Measurements from ENCODE around the gene TRIM44.
"Not testable (repeated sequence)": the region's sequence is repeated elsewhere in the genome, so short reads cannot be mapped to it uniquely, and the experiment has no call there.

TRIM44 gene

DNA sequence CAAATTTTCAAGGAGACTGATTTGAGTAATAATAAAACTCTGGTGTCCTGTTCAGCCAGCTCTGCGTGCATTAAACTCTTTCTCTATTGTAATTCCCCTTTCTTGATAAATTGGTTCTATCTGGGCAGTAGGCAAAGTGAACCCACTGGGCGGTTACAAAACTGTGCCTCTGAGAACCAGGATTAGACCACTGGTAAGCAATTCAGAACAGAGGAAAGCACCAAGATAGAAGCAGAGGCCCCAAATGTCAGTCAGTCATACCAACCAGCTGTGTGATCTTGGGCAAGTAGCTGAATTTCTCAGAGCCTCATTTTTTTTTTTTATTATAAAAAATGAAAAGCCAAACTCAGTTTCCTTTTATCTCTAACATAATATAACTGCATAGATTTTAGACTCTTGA, 54.9 kb downstream of the TRIM44 start:
- DNase-seq: no peak

DNA sequence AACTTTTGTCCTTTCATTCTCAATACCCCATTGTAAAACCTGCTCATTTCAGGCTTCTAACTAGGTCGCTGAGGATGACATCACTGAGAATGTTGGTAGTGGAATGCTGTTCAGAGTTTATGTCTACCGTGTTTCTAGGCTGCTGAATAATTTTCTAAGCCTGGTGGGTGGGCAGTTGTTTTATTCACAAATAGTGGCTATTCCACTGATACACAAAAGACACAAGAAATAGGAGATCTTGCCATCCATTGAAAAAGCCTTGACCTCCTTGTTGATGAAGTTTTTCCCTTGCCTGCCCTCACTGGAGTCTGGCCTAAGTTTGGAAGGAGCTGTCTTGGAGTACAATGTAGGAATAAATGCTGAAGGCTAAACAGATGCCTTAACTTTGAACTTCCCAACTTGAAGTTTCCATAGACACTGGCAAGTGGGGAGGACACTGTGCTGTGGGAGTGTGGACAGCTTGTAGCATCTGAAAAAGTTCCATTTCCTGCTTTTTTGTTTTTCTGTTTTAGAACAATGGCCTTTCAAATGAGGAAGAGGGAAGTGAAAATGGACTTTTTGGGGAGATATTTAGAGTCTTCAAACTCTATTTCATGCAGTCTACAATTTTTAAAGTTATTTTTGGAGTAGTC, 59.2 kb downstream of the TRIM44 start:
- DNase-seq: no peak

DNA sequence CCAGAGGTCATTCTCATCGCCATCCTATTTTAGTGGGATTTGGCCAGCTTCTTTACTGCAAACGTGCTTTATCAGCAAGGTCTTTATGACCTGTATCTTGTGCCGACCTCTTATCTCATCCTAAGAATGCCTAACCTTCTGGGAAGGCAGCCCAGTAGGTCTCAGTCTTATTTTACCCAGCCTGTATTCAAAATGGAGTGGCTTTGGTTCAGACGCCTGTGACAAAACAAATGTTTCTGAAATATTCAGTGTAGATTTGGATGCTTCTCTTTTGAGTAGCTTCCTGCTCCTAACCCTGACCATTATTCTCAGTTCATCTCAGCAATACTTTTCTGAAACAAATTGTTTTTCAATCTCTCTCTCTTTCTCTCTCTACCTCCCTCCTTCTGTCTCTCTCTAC, 60.1 kb downstream of the TRIM44 start:
- no peak for DNase-seq

DNA sequence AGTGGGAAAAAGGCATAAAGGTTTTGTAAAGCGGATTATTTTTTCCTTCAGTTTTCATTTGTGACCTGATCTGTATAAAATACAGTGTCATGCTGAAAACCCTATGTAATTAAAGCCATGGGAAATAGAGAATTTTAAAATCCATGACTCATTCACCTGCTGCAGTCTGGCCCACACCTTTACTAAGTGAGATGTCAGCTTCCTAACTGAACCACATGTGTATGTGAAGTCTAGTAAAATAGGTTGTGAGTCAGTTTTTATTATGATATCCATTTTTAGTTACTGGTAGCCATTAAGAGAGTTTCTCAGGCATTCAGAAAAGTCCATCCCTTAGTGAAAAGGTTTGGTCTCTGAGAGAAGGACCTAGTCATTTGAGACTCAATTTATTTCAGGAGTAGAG, 60.9 kb downstream of the TRIM44 start:
- no peak for DNase-seq

DNA sequence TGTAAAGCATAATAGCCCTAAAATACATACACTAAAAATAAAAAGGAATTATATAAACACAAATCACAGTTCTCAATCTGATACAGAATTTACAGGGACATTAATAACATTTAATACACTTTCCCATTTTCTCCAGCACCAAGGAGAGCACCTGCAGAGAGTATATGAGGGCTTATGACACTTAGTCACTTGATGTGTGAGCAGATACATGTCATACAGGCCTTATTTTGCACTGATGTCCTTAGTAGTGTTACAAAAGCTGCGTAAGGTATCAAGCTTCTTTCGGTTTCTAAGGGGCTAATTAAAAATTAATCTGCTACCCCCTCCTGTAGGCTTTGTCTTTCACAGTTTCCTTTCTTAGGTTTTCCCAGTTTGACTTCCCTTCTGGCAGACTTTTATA, 61.3 kb downstream of the TRIM44 start:
- DNase-seq: no peak

DNA sequence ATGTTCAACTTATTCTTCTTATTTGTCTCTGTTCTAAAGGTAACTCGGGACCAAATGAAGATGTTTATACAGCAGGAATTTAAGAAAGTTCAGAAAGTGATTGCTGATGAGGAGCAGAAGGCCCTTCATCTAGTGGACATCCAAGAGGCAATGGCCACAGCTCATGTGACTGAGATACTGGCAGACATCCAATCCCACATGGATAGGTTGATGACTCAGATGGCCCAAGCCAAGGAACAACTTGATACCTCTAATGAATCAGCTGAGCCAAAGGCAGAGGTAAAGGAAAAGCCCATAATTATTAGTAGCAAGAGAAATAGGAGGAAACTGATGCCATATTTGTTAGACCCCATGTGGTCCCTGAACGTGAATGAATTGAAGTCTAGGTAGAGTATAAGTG, 63.3 kb downstream of the TRIM44 start:
- peak; percentile 54 for DNase-seq

DNA sequence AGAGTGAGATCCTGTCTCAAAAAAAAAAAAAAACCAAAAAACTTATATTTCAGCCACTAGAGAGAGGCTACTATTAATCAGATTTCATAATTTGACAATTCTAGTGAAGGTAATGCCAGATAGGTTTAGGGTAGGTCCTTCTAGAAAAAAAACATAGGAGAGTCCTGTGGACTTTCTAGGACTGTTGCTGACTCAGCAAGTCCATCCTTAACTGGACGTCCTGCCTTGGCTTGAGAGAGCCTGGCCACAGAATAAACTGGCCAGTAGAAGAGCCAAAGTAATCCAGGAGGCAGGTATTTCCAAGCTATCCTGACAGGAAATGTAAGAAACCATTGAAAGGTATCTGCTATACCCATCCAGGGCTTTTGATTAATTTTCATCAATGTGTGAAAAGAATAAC, 64.6 kb downstream of the TRIM44 start:
- no peak for DNase-seq

DNA sequence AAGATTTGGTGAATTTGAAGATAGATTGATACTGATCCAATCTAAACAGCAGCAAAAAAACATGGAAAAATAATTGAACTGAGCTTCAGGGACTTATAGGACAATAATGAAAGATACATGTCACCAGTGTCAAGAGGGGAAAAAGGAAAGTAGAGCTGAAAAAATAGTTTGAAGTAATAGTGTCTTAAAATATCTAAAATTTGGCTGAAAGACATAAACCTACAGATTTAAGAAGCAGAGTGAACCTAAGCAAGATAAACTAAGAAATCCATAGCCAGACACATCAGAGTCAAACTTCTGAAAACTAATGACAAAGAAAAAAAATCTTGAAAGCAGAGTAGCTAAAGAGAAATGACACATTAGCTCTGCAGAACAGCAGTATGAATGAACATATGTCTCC, 67.7 kb downstream of the TRIM44 start:
- no peak for DNase-seq

DNA sequence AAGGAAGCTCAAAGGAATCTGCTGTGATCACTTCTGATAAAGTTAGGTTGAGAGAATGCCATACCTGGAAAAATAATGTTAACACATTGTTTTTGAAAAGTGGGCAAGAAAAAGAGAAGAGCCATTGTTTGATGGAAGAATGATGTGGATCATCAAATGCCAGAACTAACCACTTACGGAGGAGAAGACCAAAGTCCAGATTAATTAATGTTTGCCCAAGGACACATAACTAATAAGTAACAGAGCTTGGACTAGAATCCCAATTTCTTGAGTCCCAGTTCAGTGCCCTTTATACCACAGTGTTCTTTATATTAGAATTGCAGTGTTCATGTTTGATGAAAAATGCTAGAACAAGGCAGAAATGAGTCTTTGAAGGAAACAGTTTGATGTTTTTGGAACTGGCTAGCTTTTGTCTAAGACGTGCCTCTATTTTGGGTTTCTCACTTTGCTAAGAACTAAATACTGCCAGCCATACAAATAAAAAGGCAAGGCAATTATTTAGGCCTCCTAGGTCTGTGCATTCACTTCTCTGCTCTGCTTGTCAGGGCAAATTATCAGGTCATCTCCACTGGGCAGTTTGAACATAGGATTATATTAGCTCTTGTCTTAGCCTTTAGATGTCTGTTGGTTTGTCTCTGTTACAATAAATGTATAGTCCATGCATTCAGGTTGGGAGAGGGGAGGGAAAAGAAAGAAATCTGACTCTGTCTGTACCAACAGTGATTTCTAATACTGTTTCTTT, 72.3 kb downstream of the TRIM44 start:
- no peak for DNase-seq

DNA sequence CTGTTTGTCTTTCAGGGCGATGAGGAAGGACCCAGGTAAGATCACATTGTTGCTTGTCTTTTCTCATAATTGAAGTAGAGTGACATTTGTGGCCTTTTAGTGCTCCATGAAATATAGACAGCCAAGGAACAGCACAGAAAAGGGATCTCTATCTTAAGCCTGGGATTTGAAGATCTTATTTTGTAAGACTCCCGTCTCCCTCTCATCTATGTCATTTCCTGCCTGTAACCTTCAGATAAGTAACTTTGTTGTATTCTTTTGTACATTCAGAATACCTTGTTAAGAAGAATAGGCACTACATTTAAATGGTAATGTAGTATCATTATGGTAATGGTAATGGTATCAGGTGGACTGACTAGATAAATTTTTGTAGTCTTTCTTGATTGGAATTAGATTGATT, 72.8 kb downstream of the TRIM44 start:
- DNase-seq: no peak

DNA sequence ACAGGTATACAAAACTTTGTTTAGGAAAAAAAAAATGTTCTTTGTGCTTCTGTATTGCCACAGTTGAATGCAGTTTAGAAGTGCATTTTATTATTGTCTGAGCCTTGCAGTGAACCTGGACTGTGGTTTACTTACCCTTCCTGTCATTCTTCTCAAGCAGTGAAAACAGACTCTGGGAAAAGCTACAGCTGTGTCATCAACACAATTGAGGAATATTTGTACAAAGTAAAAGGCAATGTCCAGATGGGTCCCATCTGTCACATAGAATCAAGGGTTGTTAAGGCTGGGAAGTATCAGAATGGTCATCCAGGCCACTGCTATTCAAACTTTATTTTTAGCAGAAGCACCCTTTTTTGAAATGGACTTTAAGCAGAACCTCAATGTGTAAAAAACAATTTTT, 73.3 kb downstream of the TRIM44 start:
- DNase-seq: no peak

DNA sequence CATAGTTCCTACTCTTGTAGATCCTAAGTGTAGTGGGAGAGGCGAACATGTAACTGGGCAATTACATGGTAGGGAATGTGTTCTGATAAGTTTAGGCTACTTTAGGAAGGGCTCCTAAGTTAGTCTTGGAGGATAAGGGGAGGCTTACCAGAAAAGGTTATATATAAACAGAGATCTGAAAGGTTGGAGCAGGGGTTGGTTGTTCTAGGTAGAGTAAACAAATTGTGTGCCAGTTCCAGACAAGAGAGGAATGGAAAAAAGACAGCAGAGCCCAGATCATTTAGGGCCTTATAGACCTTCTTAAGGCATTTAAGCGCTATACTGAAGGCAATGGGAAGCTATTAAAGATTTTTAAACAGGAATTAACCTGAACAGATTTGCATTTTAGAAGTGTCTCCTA, 74.4 kb downstream of the TRIM44 start:
- no peak for DNase-seq

DNA sequence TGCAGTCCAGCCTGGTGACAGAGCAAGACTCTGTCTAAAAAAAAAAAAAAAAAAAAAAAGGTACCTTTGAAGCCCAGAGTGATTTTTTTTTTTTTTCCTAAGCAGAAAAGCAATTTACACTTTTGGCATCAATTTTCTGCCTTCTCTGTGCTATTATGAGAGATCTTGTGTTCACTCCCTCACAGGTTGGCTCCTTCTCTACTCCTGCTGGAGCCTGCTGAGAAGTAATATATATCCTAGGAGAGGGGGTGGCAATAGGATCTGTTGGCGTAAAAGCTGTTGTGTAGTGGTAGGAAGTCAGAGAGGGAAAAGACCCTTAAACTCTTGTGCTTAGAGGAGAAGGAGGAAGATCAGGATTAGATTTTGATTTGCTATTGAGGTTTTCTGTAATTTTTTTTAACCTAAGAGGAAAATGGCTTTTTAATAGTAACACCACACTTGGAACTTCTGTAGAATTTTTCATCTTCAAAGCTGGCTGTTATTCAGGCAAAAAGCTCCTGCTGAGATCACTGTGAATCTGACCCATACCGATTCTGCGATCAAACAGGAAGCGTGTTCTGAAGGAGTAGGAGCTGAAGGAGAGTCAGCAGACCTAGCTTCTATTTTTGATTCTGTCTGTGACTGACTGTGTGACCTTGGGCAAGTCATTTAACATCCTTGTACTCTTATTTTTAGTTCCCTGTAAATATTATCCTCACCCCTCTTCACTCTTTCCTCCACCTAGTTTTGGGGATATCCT, 77.7 kb downstream of the TRIM44 start:
- no peak for DNase-seq

DNA sequence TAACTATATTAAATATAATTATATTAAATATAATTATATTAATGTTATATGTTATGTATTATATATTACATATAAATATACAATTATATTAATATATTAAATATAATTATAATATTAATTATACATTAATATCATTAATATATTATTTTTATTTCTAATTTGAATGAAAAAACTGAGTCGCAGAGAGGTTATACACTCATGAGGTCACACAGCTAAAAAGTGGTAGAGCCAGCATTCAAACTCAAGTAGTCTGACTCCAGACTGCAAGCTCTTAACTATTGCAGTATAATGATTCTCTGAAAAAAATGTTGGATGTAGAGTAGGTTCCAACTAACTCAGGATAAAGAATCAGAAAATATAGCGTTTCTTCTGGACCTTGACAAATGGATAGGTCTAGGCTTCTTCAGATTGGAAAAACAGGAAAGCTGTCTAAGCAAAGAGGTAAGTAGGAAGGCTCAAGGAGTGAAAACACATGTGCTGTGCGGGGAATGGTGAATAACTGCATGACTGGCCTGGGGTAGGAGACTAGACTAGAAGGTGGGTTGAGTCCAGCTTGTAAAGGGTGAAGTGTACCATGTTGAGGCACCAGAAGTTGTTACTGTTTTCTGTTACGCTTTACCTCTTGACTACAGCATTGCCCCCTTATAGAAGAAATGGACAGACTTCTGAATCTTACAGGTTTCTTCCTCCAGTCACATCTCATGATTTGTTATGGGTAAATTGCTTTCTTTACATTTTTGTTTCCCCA, 80.3 kb downstream of the TRIM44 start:
- no peak for DNase-seq

DNA sequence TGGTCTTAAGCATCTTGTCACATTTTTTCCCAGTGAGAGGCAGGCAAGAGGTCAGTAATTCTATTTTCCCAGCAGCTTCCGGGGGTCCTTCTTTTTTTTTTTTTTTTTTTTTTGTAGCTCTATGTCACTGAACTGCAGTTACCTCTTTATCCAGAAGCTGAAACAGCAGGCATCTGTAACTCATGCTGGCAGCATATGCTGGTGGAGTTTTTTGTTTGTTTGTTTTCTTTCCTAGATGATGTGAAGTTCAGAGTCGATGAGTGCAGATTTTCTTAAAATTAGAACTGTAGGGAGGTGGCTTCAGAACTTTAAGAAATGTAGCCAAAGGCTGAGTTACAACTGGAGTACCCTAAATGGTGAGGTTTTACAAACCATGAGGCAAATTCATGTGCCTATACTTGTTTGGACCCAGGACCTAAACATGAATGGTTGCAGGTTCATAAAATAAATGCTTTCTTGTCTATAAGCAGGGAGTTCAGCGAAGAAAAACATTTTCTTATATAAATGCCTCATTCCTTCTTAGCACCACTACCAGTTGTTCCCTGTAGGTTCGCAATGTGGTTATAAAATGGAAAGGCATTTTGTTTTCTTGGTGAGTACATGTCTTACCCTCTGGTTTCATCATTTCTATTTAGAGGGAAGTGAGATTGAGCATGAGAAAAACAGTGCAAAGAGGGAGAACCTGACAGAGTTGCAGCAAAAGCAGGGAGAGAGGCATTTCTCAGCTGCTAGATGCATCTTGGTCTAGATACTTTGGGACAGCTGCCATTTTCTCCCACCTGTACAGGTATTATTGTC, 84.0 kb downstream of the TRIM44 start:
- peak; percentile 65 for DNase-seq

DNA sequence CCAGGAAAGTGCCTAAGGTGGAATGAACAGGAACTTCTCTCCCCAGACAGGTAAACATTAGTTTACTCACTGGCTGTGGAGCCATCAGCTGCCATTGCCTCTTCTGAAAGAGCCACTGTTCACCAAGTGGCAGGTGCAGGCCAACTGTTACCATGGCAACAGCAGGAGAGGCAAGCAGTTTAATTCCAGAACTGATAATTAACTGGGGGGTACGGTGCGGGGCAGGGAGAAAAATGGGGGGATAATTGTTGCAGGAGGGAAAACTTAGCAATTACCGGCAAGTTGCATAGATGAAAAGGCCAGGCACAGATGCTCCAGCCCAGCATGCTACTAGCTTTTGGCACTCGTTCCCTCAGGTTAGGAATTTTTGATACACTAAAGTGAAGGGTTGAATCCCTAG, 85.1 kb downstream of the TRIM44 start:
- DNase-seq: no peak

DNA sequence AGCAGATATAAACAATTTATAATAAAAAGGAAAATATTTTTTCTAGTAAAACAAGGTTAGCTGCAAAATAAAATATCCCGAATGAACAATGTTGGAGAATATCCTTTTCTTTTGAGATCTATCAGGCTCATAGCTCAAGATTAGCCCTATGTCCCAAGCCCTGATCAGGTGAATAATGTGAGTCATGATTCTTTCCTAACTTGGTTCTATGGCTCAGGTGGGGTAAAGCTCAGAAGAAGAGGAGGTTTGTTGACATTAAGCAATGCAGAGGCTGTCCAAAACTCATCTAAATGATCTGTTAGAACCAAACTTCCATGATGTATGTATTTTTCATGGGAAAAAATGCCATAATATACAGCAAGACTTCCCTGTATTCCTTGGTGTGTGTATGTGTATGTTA, 86.1 kb downstream of the TRIM44 start:
- DNase-seq: no peak

DNA sequence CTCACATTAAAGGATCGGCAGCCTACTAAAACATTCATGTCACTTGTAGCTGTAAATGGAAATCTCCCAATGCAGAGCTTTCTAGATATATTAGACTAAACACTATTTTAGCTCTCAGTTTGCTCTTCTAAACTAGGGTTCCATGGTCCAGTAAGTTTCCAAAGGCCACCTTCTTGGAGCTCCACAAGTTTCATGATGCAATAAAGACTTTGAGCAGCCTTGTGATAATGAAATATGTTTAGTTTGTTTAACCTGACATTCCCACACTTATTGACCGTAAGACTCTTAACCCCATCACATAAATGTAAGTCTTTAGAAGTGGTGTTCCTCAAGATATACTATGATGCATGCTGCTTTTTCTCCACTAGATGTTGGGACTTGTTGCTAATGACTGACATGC, 87.7 kb downstream of the TRIM44 start:
- no peak for DNase-seq

DNA sequence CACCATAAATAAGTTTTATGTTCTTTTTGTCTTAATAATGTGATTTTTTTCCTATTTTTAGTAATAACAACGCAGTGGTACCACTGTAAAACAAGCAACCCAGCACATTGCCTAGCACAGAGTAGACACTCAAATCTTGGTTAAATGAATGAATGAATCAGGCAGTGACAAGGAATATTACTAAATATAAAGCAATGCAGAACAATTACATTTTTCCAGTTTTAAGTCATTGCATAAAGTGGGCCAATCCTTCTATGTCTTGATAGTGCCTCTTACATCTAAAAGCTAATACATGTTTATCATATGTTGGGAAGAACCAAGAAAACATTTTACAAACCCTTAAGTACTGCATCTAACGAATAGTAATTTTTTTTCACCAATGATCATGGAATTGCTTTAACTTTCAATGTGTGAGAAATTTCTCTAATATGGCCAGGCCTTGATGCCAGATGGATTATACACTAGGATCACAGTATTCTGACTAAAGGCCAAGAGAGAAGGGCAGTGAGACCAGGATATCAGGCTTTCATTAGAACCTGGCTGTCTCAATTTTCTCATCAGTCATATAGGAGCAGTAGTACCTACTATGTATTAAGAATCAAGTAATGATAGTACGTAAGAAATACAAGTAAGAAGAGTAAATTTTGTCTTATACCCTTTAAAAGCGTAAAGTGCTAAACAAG, 88.5 kb downstream of the TRIM44 start:
- no peak for DNase-seq

DNA sequence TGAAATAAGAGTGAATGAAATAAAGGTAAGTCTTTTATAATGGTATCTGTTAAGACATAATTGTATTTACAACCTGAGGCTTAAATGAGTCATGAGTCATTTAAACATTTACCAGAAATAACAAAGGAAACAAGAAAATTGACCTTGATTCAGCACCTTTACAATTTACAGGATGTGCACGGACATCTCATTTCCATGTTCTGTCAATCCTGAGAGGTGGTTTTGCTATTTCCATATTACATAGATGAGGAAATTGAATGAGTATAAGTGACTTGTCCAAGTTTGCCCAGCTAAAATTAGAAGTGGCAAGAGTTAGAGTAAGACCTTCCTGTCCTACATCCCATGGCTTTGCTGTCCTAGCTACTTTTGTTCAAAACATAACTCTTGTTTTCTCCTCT, 89.1 kb downstream of the TRIM44 start:
- no peak for DNase-seq

DNA sequence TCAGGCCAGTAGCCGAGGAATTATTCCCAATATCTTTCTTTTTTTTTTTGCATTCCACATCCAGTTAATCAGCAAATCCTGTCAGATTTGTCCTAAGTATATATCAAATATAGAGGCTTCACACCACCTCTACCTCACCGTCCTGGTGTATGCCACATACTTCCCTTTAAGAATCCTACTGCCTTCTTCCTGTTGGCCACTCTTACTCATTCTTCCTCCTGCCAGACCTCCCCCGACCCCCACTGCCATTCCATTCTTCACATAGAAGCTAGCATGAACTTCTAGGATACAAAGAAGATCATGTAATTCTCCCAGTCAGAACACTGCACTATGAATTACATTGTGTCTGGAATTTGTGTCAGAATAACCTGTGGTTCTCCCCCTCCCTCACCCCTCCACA, 89.5 kb downstream of the TRIM44 start:
- peak; percentile 48 for DNase-seq

DNA sequence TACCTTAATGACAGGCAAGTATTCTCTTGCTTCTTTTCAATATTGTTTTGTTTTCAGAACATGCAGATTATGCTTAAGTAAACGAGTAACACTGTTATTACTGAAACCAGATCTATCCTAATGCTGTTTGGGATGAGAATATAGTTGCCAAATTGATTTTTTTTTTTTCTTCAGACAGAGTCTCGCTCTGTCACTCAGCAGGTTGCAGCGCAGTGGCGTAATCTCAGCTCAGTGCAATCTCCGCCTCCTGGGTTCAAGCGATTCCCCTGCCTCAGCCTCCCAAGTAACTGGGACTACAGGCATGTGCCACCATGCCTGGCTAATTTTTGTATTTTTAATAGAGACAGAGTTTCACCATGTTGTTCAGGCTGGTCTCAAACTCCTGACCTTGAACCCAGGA, 91.0 kb downstream of the TRIM44 start:
- not testable (repeated sequence) for DNase-seq

Data from fibroblast of skin of abdomen (primary cell).